HL-60/S4 treated with retinoic acid at 250 ng/mL for 4 days and 3 days (cell line): ENCODE results near the gene PLCB3.
"Not testable (repeated sequence)": the region's sequence is repeated elsewhere in the genome, so short reads cannot be mapped to it uniquely, and the experiment has no call there.

Experiments used
- in situ Hi-C: fragments of 300-500 bp; cut with MboI; formaldehyde crosslinking; loops from 2 replicates; pipeline ENCODE4 v1.7.0; 2022; ENCODE audit warnings: low sequenced_read_pairs

The PLCB3 gene

GRCh38 chr11:64235437-64236161, 15.7 kb upstream of the PLCB3 start:
- in situ Hi-C loops: no loop called here

- in situ Hi-C loops: no loop called here
Measured at GRCh38 chr11:64237484-64237951, 13.8 kb upstream of the PLCB3 start.

GRCh38 chr11:64238076-64238475, 13.3 kb upstream of the PLCB3 start:
- in situ Hi-C loops: no loop called here

- in situ Hi-C loops: no loop called here
Measured at GRCh38 chr11:64238999-64239398, 12.3 kb upstream of the PLCB3 start.

- in situ Hi-C loops: no loop called here
Measured at GRCh38 chr11:64239662-64240434, 11.5 kb upstream of the PLCB3 start.

- in situ Hi-C loops: no loop called here
Measured at GRCh38 chr11:64240435-64241240, 10.7 kb upstream of the PLCB3 start, which contains the start of gene FKBP2. Gene FKBP2 (plus strand): TSS chr11:64241095. CDS start chr11:64242388, 1,293 bp downstream.

GRCh38 chr11:64241241-64241490, 10.2 kb upstream of the PLCB3 start:
- in situ Hi-C loops: no loop called here

- in situ Hi-C loops: no loop called here
Measured at GRCh38 chr11:64241491-64242374, 9.6 kb upstream of the PLCB3 start.

- in situ Hi-C loops: no loop called here
Measured at GRCh38 chr11:64243236-64243854, 8.0 kb upstream of the PLCB3 start.

- in situ Hi-C loops: no loop called here
Measured at GRCh38 chr11:64244107-64244506, 7.2 kb upstream of the PLCB3 start.

- in situ Hi-C loops: no loop called here
Measured at GRCh38 chr11:64244966-64245365, 6.4 kb upstream of the PLCB3 start.

- in situ Hi-C loops: no loop called here
Measured at GRCh38 chr11:64245401-64245796, 5.9 kb upstream of the PLCB3 start.

GRCh38 chr11:64245797-64246620, 5.3 kb upstream of the PLCB3 start:
- in situ Hi-C loops: no loop called here

GRCh38 chr11:64246621-64246870, 4.8 kb upstream of the PLCB3 start:
- in situ Hi-C loops: not testable (repeated sequence)

GRCh38 chr11:64246871-64247728, 4.2 kb upstream of the PLCB3 start, which contains the start of gene PPP1R14B:
Gene PPP1R14B (minus strand): TSS chr11:64246943. CDS start chr11:64246673, 270 bp downstream.
- in situ Hi-C loops: no loop called here

- in situ Hi-C loops: no loop called here
Measured at GRCh38 chr11:64247729-64248531, 3.4 kb upstream of the PLCB3 start.

GRCh38 chr11:64248578-64248977, 2.8 kb upstream of the PLCB3 start:
- in situ Hi-C loops: no loop called here

GRCh38 chr11:64249038-64249437, 2.3 kb upstream of the PLCB3 start:
- in situ Hi-C loops: no loop called here
